HCEC 1CT (cell line): Measurements from ENCODE around the gene CDKN1B.

Experiments used
- DNase-seq: peaks from one replicate; pipeline ENCODE4 v3.0.0-alpha.2; 2017

CDKN1B gene

DNA sequence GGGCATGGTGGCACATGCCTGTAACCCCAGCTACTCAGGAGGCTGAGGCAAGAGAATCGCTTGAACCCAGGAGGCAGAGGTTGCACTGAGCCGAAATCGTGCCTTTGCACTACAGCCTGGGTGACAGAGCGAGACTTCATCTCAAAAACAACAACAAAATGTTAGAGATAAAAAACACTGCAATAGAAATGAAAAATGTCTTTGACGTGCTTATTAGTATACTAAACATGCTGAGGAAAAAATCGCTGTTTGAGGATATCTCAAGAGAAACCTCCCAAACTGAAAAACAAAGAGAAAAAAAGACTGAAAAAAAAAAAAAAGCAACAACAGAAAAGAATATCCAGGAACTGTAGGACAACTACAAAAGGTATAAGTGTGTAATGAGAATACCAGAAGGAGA lies 53.1 kb downstream of the CDKN1B start:
- DNase-seq: no peak
